H1 (cell line): Measurements from ENCODE around the gene BUD13. TPM values are rescaled to one million over a fixed set of nuclear protein-coding genes. Genes with fewer than 3 reads are reported as not detected.

ENCODE experiments used
- CTCF ChIA-PET: fragments of 300-600 bp; sonication (Branson Sonifier 250); formaldehyde crosslinking; loops from one replicate; lab custom pipeline; 2021; ENCODE audit not compliant: partially characterized antibody; lab: Charles Lee
- POLR2A ChIA-PET: fragments of 300-600 bp; sonication (Branson Sonifier 250); formaldehyde crosslinking; loops from one replicate; lab custom pipeline; 2021; ENCODE audit warnings: inconsistent platforms; ENCODE audit not compliant: partially characterized antibody; lab: Charles Lee
- DNase-seq, 2 experiments: peaks; one replicate each; pipeline versions ENCODE4 v3.0.0 to v3.0.0-alpha.2; 2010 to 2022; ENCODE audit warnings: low spot score in 2 of 2, low read depth in 1 of 2, mixed read lengths in 1 of 2
- FAIRE-seq: peaks from 2 replicates; lab custom pipeline; 2011; peaks lifted over from hg19 to GRCh38; lab: Jason Lieb, UNC
- H2AFZ ChIP-seq: 2 replicates; pipeline ENCODE4 v1.8.1; 2012; ENCODE audit warnings: low read length, inconsistent platforms
- H2AK5ac ChIP-seq: 2 replicates; pipeline ENCODE4 v1.6.1; 2013; ENCODE audit warnings: low read depth, low read length
- H2BK120ac ChIP-seq: replicated peaks from 2 replicates; pipeline ENCODE3; 2013; ENCODE audit warnings: low read depth, low read length, inconsistent platforms
- H2BK12ac ChIP-seq: 2 replicates; pipeline ENCODE4 v1.6.1; 2013; ENCODE audit warnings: low read depth, low read length
- H2BK15ac ChIP-seq: 2 replicates; pipeline ENCODE4 v1.6.1; 2013; ENCODE audit warnings: low read length
- H2BK20ac ChIP-seq: 2 replicates; pipeline ENCODE4 v1.6.1; 2013; ENCODE audit warnings: low read length
- H2BK5ac ChIP-seq: 2 replicates; pipeline ENCODE4 v1.6.1; 2013; ENCODE audit warnings: low read depth, low read length
- H3K14ac ChIP-seq: 2 replicates; pipeline ENCODE4 v1.6.1; 2013; ENCODE audit warnings: inconsistent platforms; ENCODE audit not compliant: insufficient read length
- H3K18ac ChIP-seq: 2 replicates; pipeline ENCODE4 v1.6.1; 2013; ENCODE audit warnings: low read length; ENCODE audit errors: extremely low read depth
- H3K23ac ChIP-seq: 2 replicates; pipeline ENCODE4 v1.6.1; 2013; ENCODE audit warnings: inconsistent platforms; ENCODE audit not compliant: insufficient read length
- H3K23me2 ChIP-seq: 2 replicates; pipeline ENCODE4 v1.6.1; 2013; ENCODE audit warnings: low read depth, low read length
- H3K27ac ChIP-seq: 2 replicates; pipeline ENCODE4 v1.6.1; 2011; ENCODE audit warnings: low read depth, low read length, inconsistent platforms
- H3K27me3 ChIP-seq, 4 experiments: replicated peaks in 1 of 4; 1 replicate in 1 of 4; 2 replicates in 3 of 4; pipeline versions ENCODE4 v1.6.1 to v1.8.1; 2011 to 2013; ENCODE audit warnings: low read length in 3 of 4, mild to moderate bottlenecking in 3 of 4, inconsistent platforms in 2 of 4, mixed read lengths in 2 of 4, moderate library complexity in 1 of 4; ENCODE audit not compliant: control insufficient read depth in 3 of 4, insufficient read depth in 3 of 4; ENCODE audit errors: extremely low read depth in 1 of 4
- H3K36me3 ChIP-seq, 4 experiments: 2 replicates each; pipeline versions ENCODE4 v1.6.1 to v1.8.1; 2011 to 2013; ENCODE audit warnings: mild to moderate bottlenecking in 4 of 4, low read length in 3 of 4, moderate library complexity in 2 of 4, control low read depth in 1 of 4, inconsistent platforms in 1 of 4; ENCODE audit not compliant: insufficient read depth in 4 of 4, control insufficient read depth in 2 of 4
- H3K4ac ChIP-seq: replicated peaks from 2 replicates; pipeline ENCODE3; 2013; ENCODE audit warnings: low read length, low read depth, mixed read lengths, inconsistent platforms; ENCODE audit not compliant: insufficient read length
- H3K4me1 ChIP-seq, 4 experiments: replicated peaks in 1 of 4; 1 replicate in 1 of 4; 2 replicates in 3 of 4; pipeline versions ENCODE4 v1.6.1 to v1.8.1; 2011 to 2013; ENCODE audit warnings: low read length in 3 of 4, inconsistent platforms in 2 of 4, mixed read lengths in 1 of 4; ENCODE audit not compliant: insufficient read depth in 4 of 4, control insufficient read depth in 3 of 4
- H3K4me2 ChIP-seq, 2 experiments: 2 replicates each; pipeline versions ENCODE4 v1.6.1 to v1.8.1; 2011 to 2013; ENCODE audit warnings: low read depth in 2 of 2, low read length in 2 of 2, control low read depth in 1 of 2, inconsistent platforms in 1 of 2, mild to moderate bottlenecking in 1 of 2; ENCODE audit not compliant: insufficient read depth in 1 of 2
- H3K4me3 ChIP-seq, 4 experiments: fragments of 200-600, 300-600 bp in 1 of 4; sonication (generic), shearing (Covaris generic), sonication (Bioruptor Twin) in 1 of 4; 2 replicates each; pipeline versions ENCODE4 v1.5.1 to v1.8.1; 2011 to 2016; ENCODE audit warnings: low read length in 4 of 4, low read depth in 3 of 4, control low read depth in 2 of 4, inconsistent platforms in 2 of 4, mild to moderate bottlenecking in 2 of 4, mixed read lengths in 1 of 4, moderate library complexity in 1 of 4; ENCODE audit not compliant: insufficient read depth in 2 of 4; ENCODE audit errors: extremely low read depth in 1 of 4
- H3K56ac ChIP-seq: replicated peaks from 2 replicates; pipeline ENCODE3; 2013; ENCODE audit warnings: low read depth, mild to moderate bottlenecking, mixed read lengths, low read length, inconsistent platforms; ENCODE audit not compliant: insufficient read length
- H3K79me1 ChIP-seq: 2 replicates; pipeline ENCODE4 v1.6.1; 2013; ENCODE audit warnings: low read depth, low read length, control low read depth
- H3K79me2 ChIP-seq, 2 experiments: 2 replicates each; pipeline versions ENCODE4 v1.6.1 to v1.8.1; 2012 to 2013; ENCODE audit warnings: low read length in 2 of 2, mild to moderate bottlenecking in 2 of 2, inconsistent platforms in 1 of 2; ENCODE audit not compliant: insufficient read depth in 2 of 2, control insufficient read depth in 1 of 2
- H3K9ac ChIP-seq, 4 experiments: replicated peaks in 1 of 4; 1 replicate in 1 of 4; 2 replicates in 3 of 4; pipeline versions ENCODE4 v1.6.1 to v1.8.1; 2011 to 2013; ENCODE audit warnings: low read depth in 3 of 4, low read length in 3 of 4, control low read depth in 2 of 4, mild to moderate bottlenecking in 2 of 4, moderate library complexity in 2 of 4, inconsistent platforms in 1 of 4; ENCODE audit errors: extremely low read depth in 1 of 4
- H3K9me3 ChIP-seq, 2 experiments: 2 replicates each; pipeline versions ENCODE4 v1.6.1 to v1.8.1; 2012 to 2013; ENCODE audit warnings: mild to moderate bottlenecking in 2 of 2, moderate library complexity in 2 of 2, control low read depth in 1 of 2, inconsistent platforms in 1 of 2, low read depth in 1 of 2, low read length in 1 of 2, mixed read lengths in 1 of 2; ENCODE audit not compliant: insufficient read depth in 2 of 2
- H4K20me1 ChIP-seq, 2 experiments: replicated peaks in 1 of 2; 2 replicates each; pipeline versions ENCODE3 to v1.8.1; 2011 to 2013; ENCODE audit warnings: inconsistent platforms in 2 of 2, low read length in 2 of 2, mild to moderate bottlenecking in 1 of 2; ENCODE audit not compliant: insufficient read depth in 2 of 2, control insufficient read depth in 1 of 2
- H4K5ac ChIP-seq: 2 replicates; pipeline ENCODE4 v1.6.1; 2013; ENCODE audit warnings: low read length, low read depth, mixed read lengths, inconsistent platforms; ENCODE audit not compliant: insufficient read length
- H4K8ac ChIP-seq: 2 replicates; pipeline ENCODE4 v1.8.0; 2013; ENCODE audit warnings: mild to moderate bottlenecking, moderate library complexity, low read length, inconsistent platforms; ENCODE audit not compliant: insufficient read depth; ENCODE audit errors: extremely low read depth
- H4K91ac ChIP-seq: replicated peaks from 2 replicates; pipeline ENCODE3; 2013; ENCODE audit warnings: low read length, mixed read lengths, inconsistent platforms; ENCODE audit not compliant: insufficient read length
- RXRA ChIP-seq: IDR thresholded peaks from 2 replicates; pipeline ENCODE4 v1.6.1; 2011; ENCODE audit warnings: low read depth, mild to moderate bottlenecking, low read length, moderate library complexity; ENCODE audit not compliant: insufficient read depth
- SP1 ChIP-seq: IDR thresholded peaks from 2 replicates; pipeline ENCODE4 v1.6.1; 2011; ENCODE audit warnings: low read depth, low read length
- TAF1 ChIP-seq: IDR thresholded peaks from 2 replicates; pipeline ENCODE4 v1.6.1; 2011; ENCODE audit warnings: mild to moderate bottlenecking, low read depth, low read length
- WGBS, 2 experiments: shearing (Covaris generic) in 1 of 2; methylation state at CpG; one replicate each; pipeline versions ENCODE4 v1.1.6 to v1.1.7; 2013 to 2015; ENCODE audit warnings: low lambda C conversion rate in 2 of 2, mixed read lengths in 2 of 2, inconsistent platforms in 1 of 2, low coverage in 1 of 2, missing lambda C conversion rate in 1 of 2; ENCODE audit not compliant: insufficient replicate concordance in 2 of 2, insufficient coverage in 1 of 2, insufficient read length in 1 of 2; ENCODE audit errors: extremely low coverage in 1 of 2, missing lambda C conversion rate in 1 of 2; 5-methylcytosine and 5-hydroxymethylcytosine counted together
- polyA plus RNA-seq, 7 experiments: library from polyadenylated mRNA; depleted of rRNA in 3 of 7; stranded (reverse) in 5 of 7; unstranded in 2 of 7; fragments of >200 nt in 5 of 7; fragments of 200-250 nt in 2 of 7; gene quantifications; 1 replicate in 5 of 7; 2 replicates in 1 of 7; 4 replicates in 1 of 7; pipeline versions ENCODE4 v1.2.1 to v1.2.3, GENCODE V29; 2011 to 2013; ENCODE audit warnings: missing spikeins in 2 of 7, mixed read lengths in 2 of 7
- total RNA-seq: library from RNA; stranded (reverse); fragmentation: NEBNext Ultra II Directional; extraction: Animal tissue kit (Norgen Biotek cat#: 25700); gene quantifications from 2 replicates; pipeline ENCODE4 v1.2.1, GENCODE V29; 2021
- TF ChIP-seq, protein P1 (sequence below): IDR thresholded peaks from 2 replicates; pipeline ENCODE4 v1.6.1; 2011; ENCODE audit warnings: low read depth, mild to moderate bottlenecking, low read length; ENCODE audit not compliant: insufficient read depth

The BUD13 gene
- total and polyA plus RNA-seq, 2 of the 8 experiments (the other 6 are each of a cell fraction or from before 2014, with no cell fraction given) = 24.8 to 27.2 TPM

GRCh38 chr11:116740741-116741140, 32.0 kb downstream of the BUD13 start:
- no peaks in the 10 kb centered on the region for H3K27me3 ChIP-seq
- H3K4me3 ChIP-seq = no peak overlapping the region
- 86% methylated on average over 4 of the region's 4 CpGs; no CpG with 5 or more reads in 1 of the 2 experiments for WGBS, 2 experiments
- no peak overlapping the region for H3K4me2 ChIP-seq
- no peaks in the 10 kb centered on the region for H3K23me2 ChIP-seq
- no peaks in the 10 kb centered on the region for H3K36me3 ChIP-seq
- no peak overlapping the region for H2AK5ac ChIP-seq
- no peak overlapping the region for H2BK20ac ChIP-seq
- no peak overlapping the region for H3K4ac ChIP-seq
- H3K14ac ChIP-seq = no peak overlapping the region
- H2BK15ac ChIP-seq = no peak overlapping the region
- H3K79me2 ChIP-seq = no peaks in the 10 kb centered on the region
- peaks cover 0 to 4% (median 0%) of the 10 kb centered on the region in 4 experiments; a peak in 4 of 7 replicates for H3K4me1 ChIP-seq
- H4K5ac ChIP-seq = no peak overlapping the region
- no peak overlapping the region for H2BK120ac ChIP-seq
- H4K20me1 ChIP-seq = no peaks in the 10 kb centered on the region
- DNase-seq = no peak
- H3K18ac ChIP-seq = no peak overlapping the region
- no peak overlapping the region for H4K8ac ChIP-seq
- H2AFZ ChIP-seq = no peak overlapping the region
- no peak overlapping the region for H2BK12ac ChIP-seq
- H2BK5ac ChIP-seq = no peak overlapping the region
- H3K9ac ChIP-seq = no peak overlapping the region
- ChIA-PET CTCF (interaction anchor here (1.0 to 4.0 kb wide), 5 partner anchors 8 to 221 kb away, joined by 3 to 69 read pairs (median 4); no protein-coding TSS in a partner anchor), POLR2A (interaction anchor here (1.2 kb wide), 1 partner anchor 9 kb away, joined by 3 read pairs; no protein-coding TSS in a partner anchor)
- no peak overlapping the region for H3K56ac ChIP-seq
- H4K91ac ChIP-seq = no peak overlapping the region
- no peak overlapping the region for H3K27ac ChIP-seq
- FAIRE-seq = no peak
- H3K79me1 ChIP-seq = no peaks in the 10 kb centered on the region
- no peak overlapping the region for H3K23ac ChIP-seq
- H3K9me3 ChIP-seq = no peaks in the 10 kb centered on the region
- TF ChIP-seq RXRA (no peak), SP1 (no peak), TAF1 (no peak)
- TF ChIP-seq, protein P1, sequence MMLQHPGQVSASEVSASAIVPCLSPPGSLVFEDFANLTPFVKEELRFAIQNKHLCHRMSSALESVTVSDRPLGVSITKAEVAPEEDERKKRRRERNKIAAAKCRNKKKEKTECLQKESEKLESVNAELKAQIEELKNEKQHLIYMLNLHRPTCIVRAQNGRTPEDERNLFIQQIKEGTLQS = no peak
